Eye (tissue), 1 donor: Measurements from ENCODE around the gene TMEM51.
"Not testable (repeated sequence)": the region's sequence is repeated elsewhere in the genome, so short reads cannot be mapped to it uniquely, and the experiment has no call there.

Source experiments
- DNase-seq: peaks from one replicate; pipeline ENCODE4 v3.0.0-alpha.2; 2015

Gene TMEM51

DNA sequence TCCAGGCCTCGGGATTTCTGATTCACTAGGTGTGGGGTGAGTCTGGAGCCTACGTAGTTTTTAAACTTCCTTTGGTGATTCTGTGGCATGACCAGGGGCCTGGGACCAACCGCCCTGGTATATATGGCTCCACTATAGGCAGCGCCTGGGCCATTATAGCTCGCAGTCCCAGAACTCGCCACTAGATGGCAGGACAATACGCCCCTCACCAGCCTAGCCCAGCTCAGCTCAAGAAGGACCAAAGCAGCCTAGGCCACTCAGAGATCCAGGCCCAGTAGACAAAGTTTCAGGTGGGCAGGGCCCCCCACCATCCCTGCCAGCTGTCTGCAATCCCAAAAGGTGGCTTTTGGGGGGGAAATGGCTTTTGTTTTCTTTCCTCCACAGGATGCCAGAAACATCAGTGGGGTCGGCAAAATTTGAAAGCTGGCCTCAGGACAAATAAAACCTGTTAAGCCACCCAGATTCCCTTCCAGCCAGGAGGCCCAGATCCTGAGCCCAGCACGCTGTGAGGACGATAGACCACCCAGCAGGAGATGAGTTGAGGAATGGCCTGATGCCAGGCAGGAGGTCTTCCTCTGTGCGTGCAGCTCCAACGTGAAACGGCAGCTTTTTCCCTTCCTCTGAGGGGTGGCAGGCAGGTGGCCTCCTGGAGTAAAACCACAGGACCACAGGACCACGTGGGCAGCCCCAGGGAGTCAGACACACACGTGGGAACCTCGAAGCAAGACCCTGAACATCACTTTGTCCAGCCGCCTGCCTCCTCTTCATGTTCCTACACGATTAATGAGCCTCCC is 24.8 kb upstream of the TMEM51 start:
- peak; percentile 95 for DNase-seq

DNA sequence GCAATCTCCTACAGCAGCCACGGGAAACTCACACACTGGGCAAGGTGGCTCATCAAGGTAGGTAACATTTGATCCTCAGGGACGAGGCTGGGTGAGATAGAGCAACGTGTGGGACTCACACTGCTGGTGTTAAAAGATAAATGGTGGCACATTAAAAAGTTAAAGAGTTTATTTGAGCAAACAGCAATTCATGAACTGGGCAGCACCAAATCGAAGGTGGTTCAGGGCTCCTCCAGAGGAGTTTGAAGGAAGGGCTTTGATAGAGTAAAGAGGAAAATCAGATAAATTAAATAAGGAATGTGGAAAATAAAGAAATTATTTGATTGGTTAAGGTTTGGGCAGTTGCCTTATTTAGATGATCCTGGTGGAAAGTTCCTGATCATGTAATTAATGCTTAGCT is 23.6 kb upstream of the TMEM51 start:
- no peak for DNase-seq

DNA sequence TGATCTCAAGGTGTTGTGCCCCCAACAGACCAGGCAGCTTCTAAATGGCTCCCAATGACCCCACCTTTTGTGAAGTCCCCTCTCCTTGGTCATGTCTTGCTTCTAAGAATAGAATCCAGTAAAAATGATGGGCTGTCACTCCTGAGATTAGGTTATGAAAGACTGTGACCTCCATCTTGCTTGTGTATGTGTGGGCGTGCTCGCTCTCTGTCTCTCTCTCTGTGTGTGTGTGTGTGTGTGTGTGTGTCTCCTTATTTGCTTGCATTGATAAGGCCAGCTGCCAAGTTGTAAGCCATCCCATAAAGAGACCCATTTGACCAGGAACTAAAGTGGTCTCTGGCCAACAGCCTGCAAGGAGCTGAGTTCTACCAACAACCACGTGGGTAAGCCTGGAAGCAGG is 22.9 kb upstream of the TMEM51 start:
- no peak for DNase-seq

- no peak for DNase-seq
Observed at GRCh38 chr1:15132965-15133364, 20.6 kb upstream of the TMEM51 start.

- no peak for DNase-seq
Observed at GRCh38 chr1:15134285-15134684, 19.3 kb upstream of the TMEM51 start.

GRCh38 chr1:15135604-15136003 is 17.9 kb upstream of the TMEM51 start:
- DNase-seq = not testable (repeated sequence)

DNA sequence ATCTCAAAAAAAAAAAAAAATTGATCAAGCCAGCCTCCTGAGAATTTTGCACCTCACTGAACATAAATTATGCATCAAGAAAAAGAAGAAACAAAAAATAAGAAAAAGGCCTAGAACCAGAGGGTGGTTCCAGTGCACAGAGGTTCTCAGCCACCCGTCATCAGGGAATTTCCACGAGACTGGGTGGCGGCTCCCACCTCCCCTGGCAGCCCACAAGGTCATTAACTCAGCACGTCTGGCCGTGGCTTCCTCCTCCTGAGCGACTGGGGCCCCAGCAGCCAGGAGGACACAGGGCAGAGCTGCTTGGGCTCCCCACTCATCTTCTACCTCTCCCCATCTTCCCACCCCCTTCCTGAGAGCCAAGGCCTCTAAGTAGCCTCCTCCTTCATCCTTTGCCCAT is 15.7 kb upstream of the TMEM51 start:
- DNase-seq = no peak

- peak; percentile 68 for DNase-seq
Observed at GRCh38 chr1:15139654-15140350, 13.7 kb upstream of the TMEM51 start.

GRCh38 chr1:15141935-15142539 is 11.5 kb upstream of the TMEM51 start:
- no peak for DNase-seq

DNA sequence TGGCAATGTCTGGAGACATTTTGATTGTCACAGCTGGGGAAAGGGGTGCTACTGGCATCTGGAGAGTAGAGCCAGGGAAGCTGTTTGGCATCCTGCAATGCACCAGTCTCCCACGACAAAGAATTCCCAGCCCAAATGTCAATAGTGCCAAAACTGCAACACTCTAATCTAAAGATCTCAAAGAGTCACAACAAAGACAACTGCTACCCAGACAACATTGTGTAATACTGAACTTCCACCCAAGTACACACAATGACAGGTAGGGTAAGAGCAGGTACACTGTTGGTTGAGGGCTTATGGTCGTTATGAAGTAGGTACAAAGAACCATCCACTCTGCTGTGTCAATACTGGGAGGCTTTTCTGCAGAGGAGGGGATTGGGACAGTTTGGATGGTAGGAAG is 8.2 kb upstream of the TMEM51 start:
- DNase-seq = no peak

GRCh38 chr1:15146142-15146680 is 7.3 kb upstream of the TMEM51 start:
- no peak for DNase-seq

DNA sequence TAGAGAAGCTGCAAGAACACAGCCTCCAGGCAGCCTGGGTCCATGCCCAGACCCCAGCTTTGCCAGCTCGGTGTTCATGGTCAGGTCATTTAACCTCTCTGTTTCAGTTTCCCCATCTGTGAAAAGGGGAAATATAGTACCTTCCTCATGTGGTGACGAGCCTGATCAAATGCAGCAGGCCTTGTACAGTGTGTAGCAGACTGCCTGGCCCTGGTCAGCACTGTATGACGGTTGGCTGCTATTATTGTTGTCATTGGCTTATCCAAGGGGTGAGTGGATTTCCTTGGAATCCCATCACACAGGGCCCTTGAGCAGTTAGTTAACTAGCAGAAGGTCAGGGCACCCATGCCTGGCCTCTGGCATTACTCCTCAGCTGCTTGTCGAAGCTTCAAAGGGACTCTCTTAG is 6.6 kb upstream of the TMEM51 start:
- no peak for DNase-seq

- DNase-seq = no peak
Observed at GRCh38 chr1:15148004-15148403, 5.5 kb upstream of the TMEM51 start.

- no peak for DNase-seq
Observed at GRCh38 chr1:15148475-15148874, 5.1 kb upstream of the TMEM51 start.

GRCh38 chr1:15148941-15149340 is 4.6 kb upstream of the TMEM51 start:
- DNase-seq = no peak

- DNase-seq = no peak
Observed at GRCh38 chr1:15150376-15150775, 3.2 kb upstream of the TMEM51 start.

- DNase-seq = peak; percentile 38
Observed at GRCh38 chr1:15151377-15151806, 2.2 kb upstream of the TMEM51 start.

DNA sequence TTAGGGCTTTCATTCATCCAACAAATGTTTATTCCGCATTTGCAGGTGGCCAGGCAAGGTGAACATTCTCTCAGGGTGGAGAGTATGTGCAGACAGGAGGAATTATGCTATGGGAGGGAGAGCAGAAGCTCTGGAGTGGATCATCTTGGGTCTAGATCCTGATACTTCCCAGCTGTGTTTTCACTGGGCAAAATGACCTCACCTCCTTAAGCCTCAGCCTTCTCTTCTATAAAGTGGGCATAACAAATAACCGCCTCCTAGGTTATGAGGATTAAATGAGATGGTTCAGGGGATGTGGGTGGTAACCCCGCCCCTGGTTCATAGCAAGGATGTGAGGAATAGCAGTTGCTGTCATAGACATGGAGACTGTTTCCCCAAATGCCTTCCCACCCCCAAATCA is 1.7 kb upstream of the TMEM51 start:
- no peak for DNase-seq

GRCh38 chr1:15152318-15153183 is 996 bp upstream of the TMEM51 start:
- peak; percentile 96 for DNase-seq

DNA sequence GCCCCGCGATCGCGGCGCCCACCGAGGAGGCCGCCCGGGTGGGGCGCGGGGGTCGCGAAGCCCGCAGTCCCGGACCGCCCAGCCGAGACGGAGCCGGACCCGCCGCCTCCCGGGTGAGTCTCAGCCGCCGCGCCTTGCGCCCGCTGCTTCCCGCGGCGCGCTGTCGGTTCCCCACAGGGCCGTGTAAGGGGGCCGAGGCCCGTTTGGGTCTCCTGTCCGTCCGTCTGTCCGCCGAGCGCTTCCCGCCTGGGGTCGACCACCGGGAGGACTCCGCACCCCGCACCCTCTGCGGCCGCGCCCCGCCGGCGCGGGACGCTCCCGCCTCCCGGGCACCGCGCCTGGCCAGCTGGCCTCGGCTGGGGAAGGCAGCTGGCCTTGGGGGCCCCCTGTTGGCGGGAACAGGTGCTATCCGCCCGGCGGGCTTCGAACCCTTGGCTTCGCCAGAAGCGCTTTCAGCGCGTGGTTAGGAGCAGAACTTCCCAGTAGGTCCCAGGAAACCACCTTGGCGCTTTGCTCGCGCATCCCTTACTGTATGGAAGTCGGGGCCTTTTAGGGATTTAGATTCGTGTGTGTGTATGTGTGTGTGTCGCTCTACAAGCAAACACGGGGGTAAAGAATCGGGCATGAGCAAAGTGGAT is 414 bp downstream of the TMEM51 start:
- DNase-seq = peak; percentile 87

DNA sequence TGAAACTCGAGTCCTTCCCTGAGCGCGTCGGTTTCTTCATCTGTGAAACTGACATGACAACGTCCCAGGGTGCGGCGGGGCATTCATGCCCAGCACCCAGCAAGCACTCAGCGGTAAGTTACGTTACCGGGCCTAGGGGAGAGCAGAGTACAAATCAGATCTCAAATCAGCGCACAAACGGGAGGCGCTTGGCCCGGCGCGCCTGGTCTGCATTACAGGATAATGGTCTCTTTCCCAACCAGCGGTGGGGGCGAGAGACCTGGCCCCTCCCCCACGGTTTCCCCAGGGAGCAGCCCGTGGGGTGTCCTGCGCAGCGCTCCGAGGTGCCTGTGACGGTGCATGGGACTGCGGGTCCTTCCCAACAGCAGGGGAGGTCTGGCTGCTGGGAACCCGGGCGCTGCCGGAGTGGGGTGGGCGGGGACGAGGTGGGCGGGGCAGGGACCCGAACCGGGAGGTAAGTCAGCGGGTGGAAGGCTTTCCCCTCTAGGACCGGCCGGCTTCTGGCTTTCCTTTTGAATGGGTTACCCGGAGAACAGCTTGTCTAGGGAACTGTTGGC is 1.0 kb downstream of the TMEM51 start:
- peak; percentile 35 for DNase-seq

DNA sequence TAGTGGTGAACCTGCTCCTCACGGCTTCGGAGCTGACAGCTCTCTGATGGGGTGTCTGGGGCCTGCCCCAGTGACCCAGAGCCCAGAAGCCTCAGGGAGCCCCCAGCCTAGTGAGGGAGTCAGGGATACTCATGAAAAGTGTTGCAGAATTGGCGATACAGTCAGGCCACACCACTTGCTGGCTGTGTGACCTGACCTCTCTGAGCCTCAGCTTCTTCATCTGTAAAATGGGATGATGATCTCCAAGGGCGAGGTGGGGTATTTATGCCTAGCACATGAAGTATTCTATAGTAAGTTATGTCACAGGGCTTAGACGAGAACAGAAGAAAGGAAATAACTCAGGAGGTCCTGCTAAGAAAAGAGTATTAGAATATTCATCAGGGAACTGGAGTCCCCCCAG is 1.6 kb downstream of the TMEM51 start:
- no peak for DNase-seq
